Limb (tissue), 2 donors: Measurements from ENCODE around the gene IL19.
"Not testable (repeated sequence)": the region's sequence is repeated elsewhere in the genome, so short reads cannot be mapped to it uniquely, and the experiment has no call there.

Experiments
- DNase-seq, 2 donors: peaks; one replicate each; pipeline ENCODE4 v3.0.0-alpha.2; 2016; ENCODE audit errors: extremely low spot score in 2 of 2

IL19 gene

DNA sequence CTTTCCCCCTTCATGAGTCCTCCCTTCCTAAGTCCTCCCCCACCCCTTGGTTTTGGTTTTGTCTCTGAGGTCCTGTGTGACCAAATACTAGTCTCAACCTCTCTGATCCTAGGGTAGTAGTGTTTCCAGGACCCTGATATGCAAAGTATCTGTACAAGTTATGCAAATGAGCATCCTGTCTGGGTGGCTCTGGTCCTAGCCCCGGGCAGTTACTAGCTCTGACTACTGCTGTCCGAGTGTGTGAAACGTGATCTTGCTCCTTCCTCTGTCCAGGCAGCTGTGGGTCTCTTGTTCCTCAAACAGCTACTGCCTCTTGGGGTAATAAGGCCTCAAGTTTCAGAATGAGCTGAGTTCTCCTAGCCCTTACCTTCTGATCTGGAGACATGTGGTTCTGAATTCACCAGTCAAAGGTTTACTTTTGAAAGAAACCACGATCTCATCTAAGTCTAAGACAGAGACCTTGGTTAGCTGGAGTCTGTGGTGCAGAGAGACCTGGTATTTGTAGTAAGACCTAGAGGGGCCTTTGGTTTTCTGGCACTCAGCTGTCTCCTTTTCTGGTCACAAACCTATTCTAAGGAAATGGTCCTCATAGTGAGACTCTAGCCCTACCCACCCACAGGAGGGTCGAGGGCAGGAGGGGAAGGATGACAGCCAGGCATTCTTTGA lies 31.0 kb upstream of the IL19 start:
- no peak for DNase-seq

DNA sequence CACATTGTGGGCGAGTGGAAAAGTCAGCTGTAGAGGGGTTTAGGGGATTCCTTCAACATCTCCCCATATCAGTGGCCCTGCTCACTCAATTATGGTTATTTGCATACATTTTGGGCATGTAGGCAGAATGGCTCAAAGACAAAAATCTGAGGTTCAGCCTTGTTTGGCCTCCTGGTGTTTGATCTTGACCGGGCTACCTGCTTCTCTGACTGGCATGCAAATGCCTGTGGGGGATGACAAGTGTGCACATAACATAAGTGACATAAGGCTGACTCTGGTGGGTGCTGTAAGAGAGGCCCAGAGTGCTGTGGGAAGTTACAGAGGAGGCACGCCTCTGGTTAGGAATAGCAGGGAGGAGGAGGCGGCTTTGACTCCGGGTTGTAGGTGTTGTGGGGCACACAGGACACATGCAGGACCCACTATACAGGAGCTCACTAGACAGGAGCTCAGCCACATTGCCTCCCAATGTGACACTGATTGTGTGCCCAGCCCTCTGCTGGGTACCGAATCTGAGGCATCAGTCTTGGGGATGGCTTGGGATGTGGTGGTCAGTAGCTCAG lies 29.4 kb upstream of the IL19 start:
- DNase-seq, result no peak

GRCh38 chr1:206742719-206743383 lies 27.7 kb upstream of the IL19 start:
- no peak for DNase-seq

DNA sequence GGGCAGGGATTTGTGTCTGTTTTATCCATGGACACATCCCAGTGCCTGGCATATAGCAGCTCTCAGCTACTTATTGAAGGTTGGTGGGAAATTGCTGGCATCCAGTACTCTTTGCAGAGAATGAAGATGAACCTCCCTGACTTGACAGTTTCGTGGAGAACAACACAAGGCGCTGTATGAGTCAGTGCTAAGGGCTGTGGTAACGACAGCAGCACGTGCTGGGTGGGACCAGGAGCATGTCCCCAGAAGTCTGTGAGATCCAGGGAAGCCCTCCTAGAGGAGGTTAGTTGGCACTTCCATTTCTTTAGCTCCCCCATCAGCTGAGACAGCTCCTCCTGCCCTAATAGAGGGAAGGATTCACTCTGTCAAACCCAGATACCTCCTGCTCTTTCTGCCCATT lies 25.9 kb upstream of the IL19 start:
- DNase-seq, result no peak

DNA sequence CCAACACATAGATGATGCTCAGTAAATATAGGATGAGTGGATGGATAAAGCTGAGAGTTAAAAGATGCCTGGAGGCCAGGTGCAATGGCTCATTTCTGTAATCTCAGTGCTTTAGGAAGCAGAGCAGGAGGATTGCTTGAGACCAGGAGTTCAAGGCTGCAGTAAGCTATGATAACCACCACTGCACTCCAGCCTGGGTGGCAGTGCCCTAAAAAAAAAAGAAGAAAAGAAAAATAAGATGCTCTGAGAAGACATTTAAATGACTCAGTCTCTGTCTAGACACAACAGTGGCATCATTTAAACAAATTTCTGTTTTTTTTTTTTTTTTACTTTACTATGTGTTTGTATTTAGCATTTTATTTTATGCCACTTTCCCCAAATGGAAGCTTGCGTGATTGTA lies 25.3 kb upstream of the IL19 start:
- no peak for DNase-seq

- no peak for DNase-seq
Observed at GRCh38 chr1:206748348-206749030, 22.1 kb upstream of the IL19 start.

GRCh38 chr1:206751891-206752290 lies 18.7 kb upstream of the IL19 start:
- no peak for DNase-seq

GRCh38 chr1:206752481-206752880 lies 18.1 kb upstream of the IL19 start:
- DNase-seq, result no peak

DNA sequence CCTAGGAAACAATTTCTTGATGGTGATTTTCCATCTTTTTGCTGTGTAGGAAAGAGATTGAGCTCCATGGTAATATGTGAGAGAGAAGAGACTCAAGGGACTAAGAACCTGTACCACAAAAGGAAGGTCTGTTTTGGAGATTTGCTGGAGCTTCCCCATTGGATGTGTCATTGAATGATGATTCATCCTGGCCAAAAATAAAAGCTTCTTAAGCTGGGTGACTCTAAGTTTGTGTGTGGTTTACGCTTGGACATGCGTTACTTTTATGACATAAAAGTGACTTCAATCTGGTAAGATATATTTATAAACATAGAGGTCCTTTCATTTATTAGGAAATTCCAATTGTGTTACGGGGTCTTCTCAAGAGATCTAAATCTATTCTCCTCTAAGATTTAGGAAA lies 17.4 kb upstream of the IL19 start:
- no peak for DNase-seq

DNA sequence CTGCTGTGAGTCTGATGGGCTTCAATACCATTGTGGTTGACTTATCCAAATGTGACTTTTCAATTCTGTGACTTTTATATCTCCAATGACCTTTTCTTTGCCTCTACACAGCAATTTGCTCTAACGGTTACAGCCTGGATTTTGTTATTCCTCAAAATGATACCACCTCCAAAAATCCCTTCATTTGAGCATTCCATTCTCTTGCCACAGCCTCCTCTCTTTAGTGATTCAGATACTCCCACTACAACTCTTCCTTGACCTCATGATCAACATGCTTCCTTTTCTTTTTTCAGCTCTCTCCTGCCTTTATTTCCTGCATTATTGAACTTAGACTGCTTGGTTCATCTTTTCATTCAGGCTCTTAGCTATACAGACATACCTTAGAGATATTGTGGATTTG lies 16.6 kb upstream of the IL19 start:
- no peak for DNase-seq

GRCh38 chr1:206757524-206758266 lies 12.9 kb upstream of the IL19 start:
- DNase-seq, result no peak

DNA sequence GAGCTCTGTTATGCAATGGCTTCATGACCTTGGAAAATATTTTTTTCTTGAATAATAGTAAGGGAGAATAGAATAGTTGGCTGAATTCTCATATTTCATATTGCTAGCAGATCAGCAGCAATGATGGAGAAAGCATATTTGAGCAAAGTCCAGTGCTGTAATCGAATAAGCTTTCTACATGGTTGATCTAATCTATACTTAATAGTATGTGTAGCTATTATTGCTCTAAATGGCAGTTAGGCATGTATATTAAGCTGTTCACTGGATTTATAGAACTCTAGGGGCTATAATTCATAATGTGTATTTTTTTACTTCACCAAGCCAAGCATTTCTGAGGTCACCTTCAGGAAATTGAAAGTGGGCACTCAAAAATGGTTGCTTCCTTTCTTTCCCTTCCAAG lies 10.0 kb upstream of the IL19 start:
- no peak for DNase-seq

- no peak for DNase-seq
Observed at GRCh38 chr1:206761159-206761768, 9.3 kb upstream of the IL19 start.

DNA sequence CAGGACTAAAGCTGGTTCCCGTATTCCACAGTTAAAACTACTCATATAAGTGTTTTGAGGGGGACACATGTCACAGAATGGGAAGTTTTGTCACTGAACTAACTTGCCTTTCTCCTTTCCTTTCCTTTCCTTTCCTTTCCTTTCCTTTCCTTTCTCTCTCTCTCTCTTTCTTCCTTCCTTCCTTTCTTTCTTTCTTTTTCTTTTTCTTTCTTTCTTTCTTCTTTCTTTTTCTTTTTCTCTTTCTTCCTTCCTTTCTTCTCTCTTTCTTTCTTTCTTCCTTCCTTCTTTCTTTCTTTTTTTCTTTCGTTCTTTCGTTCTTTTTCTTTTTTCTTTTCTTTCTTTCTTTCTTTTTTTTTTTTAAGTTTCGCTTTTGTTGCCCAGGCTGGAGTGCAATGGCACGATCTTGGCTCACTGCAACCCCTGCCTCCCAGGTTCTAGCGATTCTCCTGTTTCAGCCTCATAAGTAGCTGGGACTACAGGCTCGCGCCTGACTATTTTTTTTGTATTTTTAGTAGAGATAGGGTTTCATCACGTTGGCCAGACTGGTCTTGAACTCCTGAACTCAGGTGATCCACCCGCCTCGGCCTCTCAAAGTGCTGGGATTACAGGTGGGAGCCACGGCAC lies 7.7 kb upstream of the IL19 start:
- DNase-seq, result not testable (repeated sequence)

GRCh38 chr1:206765771-206766170 lies 4.8 kb upstream of the IL19 start:
- DNase-seq, result not testable (repeated sequence)

DNA sequence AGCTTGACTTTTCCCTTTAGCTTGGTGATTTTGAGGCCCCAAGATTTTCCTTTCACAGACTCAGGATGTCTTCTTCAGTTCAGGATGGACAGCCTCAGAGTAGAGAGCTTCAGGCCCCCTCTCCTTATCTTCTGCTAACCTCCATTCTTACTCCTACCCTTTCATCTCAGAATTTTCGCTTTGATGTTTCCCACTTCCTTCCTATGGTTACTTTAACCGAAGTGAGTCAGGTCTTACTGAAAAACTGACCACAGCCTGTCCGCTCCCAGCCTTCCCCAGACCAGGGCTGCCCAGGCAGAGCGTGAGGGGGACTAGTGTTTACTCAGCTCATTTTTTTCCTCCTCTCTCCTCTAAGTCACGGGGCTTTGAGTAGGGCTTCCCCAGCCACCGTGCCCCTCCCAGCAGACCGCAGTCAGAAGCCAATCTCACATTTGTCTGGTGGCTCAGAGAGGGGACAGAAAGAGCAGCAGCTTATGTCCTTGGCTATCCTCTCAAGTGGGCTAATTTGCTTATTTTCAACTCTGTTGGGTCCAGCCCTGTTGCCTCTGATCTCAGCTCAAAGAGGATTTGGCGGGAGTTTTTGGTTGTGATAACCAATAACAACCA lies 4.2 kb upstream of the IL19 start:
- no peak for DNase-seq

- no peak for DNase-seq
Observed at GRCh38 chr1:206768472-206769303, 1.9 kb upstream of the IL19 start.

DNA sequence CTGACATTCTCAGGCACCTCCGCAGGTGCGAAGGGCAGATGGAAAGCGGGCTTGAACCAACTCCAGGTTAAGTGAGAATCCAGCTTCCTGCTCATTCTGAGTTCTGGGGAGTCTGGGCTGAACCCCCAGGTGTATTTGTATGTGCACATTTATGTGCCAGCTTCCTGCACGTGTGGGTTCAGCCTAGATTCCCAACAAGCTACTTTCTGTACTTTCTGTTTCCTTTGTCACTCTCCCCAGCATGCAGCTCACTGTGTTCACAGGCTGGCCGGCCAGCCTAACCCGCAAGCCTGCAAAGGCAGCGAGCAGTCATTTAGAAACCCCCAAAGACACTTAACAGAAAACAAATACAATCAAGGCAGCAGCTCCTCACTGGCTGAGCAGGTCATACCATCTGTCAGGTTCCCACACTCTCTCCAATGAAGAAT lies 1.3 kb upstream of the IL19 start:
- DNase-seq, result no peak

GRCh38 chr1:206771338-206771692 lies 742 bp downstream of the IL19 start:
- DNase-seq, result no peak
